ENCODE results near the gene UFM1.

The UFM1 gene

DNA sequence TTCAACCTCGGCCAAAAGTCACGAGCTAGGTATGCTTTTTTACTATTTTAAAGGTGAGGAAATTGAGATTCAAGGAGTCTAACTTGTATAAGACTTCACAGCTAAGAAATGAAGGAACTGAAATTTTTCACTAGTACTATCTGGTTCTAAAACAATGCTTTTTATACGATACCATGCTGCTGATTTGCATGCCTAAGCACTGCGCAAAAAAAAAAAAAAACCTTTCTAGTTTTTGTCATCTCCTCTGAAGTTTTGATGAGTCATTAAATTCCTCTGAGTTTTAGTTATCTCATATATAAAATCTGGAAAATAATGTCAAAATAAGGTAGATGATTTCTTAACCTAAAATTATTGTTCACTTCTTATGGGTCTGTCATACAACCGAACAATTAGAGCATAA is 28.0 kb upstream of the UFM1 start:
- no peak overlapping the region for H3K4me3 ChIP-seq (ENCODE audit: low read length)
- no peak for TF ChIP-seq CTCF (conservative IDR thresholded peaks at IDR 0.05; ENCODE audit: low read depth, low read length)
- DNase-seq (ENCODE audit: low read depth), result no peak

GRCh38 chr13:38325426-38325825 is 24.2 kb upstream of the UFM1 start:
- TF ChIP-seq CTCF (conservative IDR thresholded peaks at IDR 0.05; ENCODE audit: low read depth, low read length), result no peak
- no peak overlapping the region for H3K4me3 ChIP-seq (ENCODE audit: low read length)
- DNase-seq (ENCODE audit: low read depth), result no peak

DNA sequence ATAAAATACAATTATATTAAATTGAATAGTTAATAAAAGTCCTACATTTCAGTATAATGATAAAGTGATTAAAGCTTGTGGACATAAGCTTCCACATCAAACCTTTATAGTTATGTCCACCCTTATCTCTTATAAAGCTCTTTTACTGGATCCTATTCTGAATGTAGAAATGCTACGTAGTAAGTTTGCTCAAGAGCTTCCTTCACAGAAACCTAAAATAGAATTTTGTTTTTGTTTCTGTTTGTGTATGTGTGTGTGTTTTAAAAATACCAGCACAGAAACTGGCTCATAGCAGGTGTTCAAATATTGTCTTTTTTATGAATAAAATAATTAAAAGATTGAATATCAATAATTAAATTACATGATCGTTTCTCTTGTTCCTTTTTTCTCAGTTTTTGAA is 21.0 kb upstream of the UFM1 start:
- TF ChIP-seq CTCF (conservative IDR thresholded peaks at IDR 0.05; ENCODE audit: low read depth, low read length), result no peak
- H3K4me3 ChIP-seq (ENCODE audit: low read length), result no peak overlapping the region
- DNase-seq (ENCODE audit: low read depth), result no peak

- no peak for TF ChIP-seq CTCF (conservative IDR thresholded peaks at IDR 0.05; ENCODE audit: low read depth, low read length)
- H3K4me3 ChIP-seq (ENCODE audit: low read length), result no peak overlapping the region
- DNase-seq (ENCODE audit: low read depth), result no peak
Observed at GRCh38 chr13:38334845-38335244, 14.8 kb upstream of the UFM1 start.

DNA sequence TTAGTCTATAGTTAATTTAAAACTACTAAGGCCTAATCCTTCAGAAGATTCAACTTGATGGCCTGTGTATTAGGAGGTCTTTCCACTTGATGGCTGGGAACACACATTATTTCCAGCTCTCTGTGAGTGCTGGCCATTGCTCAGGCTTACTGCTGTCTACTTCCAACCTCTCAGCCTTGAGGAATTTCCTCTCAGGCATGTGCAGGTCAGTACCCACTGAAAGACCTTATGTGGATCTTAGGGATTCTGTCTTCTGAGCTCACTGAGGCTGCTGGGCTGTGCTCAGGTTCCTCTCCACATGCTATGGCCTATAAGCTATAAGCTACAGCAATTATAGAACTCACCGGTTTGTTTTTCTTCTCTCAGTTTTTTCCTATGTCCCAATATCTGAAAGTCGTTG is 11.6 kb upstream of the UFM1 start:
- no peak for TF ChIP-seq CTCF (conservative IDR thresholded peaks at IDR 0.05; ENCODE audit: low read depth, low read length)
- H3K4me3 ChIP-seq (ENCODE audit: low read length), result no peak overlapping the region
- DNase-seq (ENCODE audit: low read depth), result no peak

GRCh38 chr13:38340624-38341023 is 9.0 kb upstream of the UFM1 start:
- no peak for TF ChIP-seq CTCF (conservative IDR thresholded peaks at IDR 0.05; ENCODE audit: low read depth, low read length)
- no peak for DNase-seq (ENCODE audit: low read depth)
- H3K4me3 ChIP-seq (ENCODE audit: low read length), result no peak overlapping the region

DNA sequence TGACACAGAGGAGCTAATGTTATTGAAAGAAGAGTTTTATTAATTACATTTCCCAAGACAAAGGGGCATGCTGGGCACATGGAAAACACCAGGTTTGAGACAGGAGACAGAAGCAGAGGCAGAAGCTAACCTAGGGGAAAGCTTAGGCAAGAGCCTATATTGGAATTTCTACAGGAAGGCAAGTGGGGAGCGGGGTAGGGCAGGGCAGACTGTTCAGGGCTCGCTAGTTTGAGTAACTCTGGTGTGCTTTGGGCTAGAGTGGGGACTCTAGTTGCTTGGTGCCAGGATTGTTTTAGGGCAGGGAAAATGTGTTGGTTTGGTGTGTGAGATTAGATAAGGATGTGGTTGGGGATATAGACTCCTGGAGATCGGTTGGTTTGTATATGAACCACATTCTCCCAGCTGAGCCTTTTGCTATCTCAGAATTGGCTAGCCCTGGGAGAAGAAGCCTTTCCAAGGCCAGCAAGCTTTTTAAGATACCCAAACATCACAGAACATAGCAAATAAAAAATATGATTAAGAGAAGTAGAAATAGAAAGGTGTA is 8.4 kb upstream of the UFM1 start:
- TF ChIP-seq CTCF (conservative IDR thresholded peaks at IDR 0.05; ENCODE audit: low read depth, low read length), result no peak
- no peak for DNase-seq (ENCODE audit: low read depth)
- no peak overlapping the region for H3K4me3 ChIP-seq (ENCODE audit: low read length)

Measured in retinal pigment epithelial cell (primary cell).